Fibroblast of lung (primary cell): ENCODE data around the gene HSF4. TPM values are rescaled to one million over a fixed set of nuclear protein-coding genes. Genes with fewer than 3 reads are reported as not detected.
A peak's percentile ranks its signal among the peaks of the same experiment; 100 is the strongest.

Experiments used
- DNase-seq, 2 donors: peaks; one replicate each; pipeline versions ENCODE4 v3.0.0 to v3.0.0-alpha.2; 2010; ENCODE audit warnings: low read depth in 2 of 2
- H2AFZ ChIP-seq: 2 replicates; pipeline ENCODE4 v1.5.1; 2012; ENCODE audit warnings: low read length, control low read depth, inconsistent platforms
- H3K27ac ChIP-seq: 2 replicates; pipeline ENCODE4 v1.5.1; 2011; ENCODE audit warnings: low read length, control low read depth; ENCODE audit not compliant: insufficient read depth
- H3K27me3 ChIP-seq: 2 replicates; pipeline ENCODE4 v1.5.1; 2011; ENCODE audit warnings: mild to moderate bottlenecking, low read length; ENCODE audit not compliant: control insufficient read depth, insufficient read depth
- H3K36me3 ChIP-seq: 2 replicates; pipeline ENCODE4 v1.5.1; 2011; ENCODE audit warnings: low read length; ENCODE audit not compliant: control insufficient read depth, insufficient read depth
- H3K4me1 ChIP-seq: 2 replicates; pipeline ENCODE4 v1.5.1; 2011; ENCODE audit warnings: low read length; ENCODE audit not compliant: control insufficient read depth, insufficient read depth; ENCODE audit errors: extremely low read depth
- H3K4me2 ChIP-seq: 2 replicates; pipeline ENCODE4 v1.5.1; 2011; ENCODE audit warnings: low read length, control low read depth; ENCODE audit not compliant: insufficient read depth; ENCODE audit errors: extremely low read depth
- H3K4me3 ChIP-seq, 4 experiments: fragments of 200-600 bp in 1 of 4; sonication (generic) in 1 of 4; replicated peaks in 1 of 4; 2 replicates each; pipeline ENCODE4 v1.5.1; 2011 to 2016; ENCODE audit warnings: low read length in 4 of 4, low read depth in 3 of 4, mild to moderate bottlenecking in 3 of 4, control low read depth in 2 of 4, inconsistent platforms in 1 of 4, mixed read lengths in 1 of 4; ENCODE audit not compliant: insufficient read depth in 1 of 4; ENCODE audit errors: control extremely low read depth in 1 of 4
- H3K79me2 ChIP-seq: 2 replicates; pipeline ENCODE4 v1.5.1; 2012; ENCODE audit warnings: mild to moderate bottlenecking, low read length, inconsistent platforms; ENCODE audit not compliant: control insufficient read depth, insufficient read depth
- H3K9ac ChIP-seq: 2 replicates; pipeline ENCODE4 v1.5.1; 2011; ENCODE audit warnings: mild to moderate bottlenecking, low read length, control low read depth; ENCODE audit not compliant: insufficient read depth
- H3K9me3 ChIP-seq: 2 replicates; pipeline ENCODE4 v1.5.1; 2012; ENCODE audit warnings: low read depth, low read length; ENCODE audit not compliant: control insufficient read depth, insufficient read depth
- H4K20me1 ChIP-seq: 2 replicates; pipeline ENCODE4 v1.5.1; 2011; ENCODE audit warnings: low read length; ENCODE audit not compliant: control insufficient read depth, insufficient read depth; ENCODE audit errors: extremely low read depth
- CTCF ChIP-seq, 2 donors: IDR thresholded peaks in 1 of 2; conservative IDR thresholded peaks in 1 of 2; 1 replicate in 1 of 2; 2 replicates in 1 of 2; pipeline ENCODE4 v1.5.1; 2011 to 2012; ENCODE audit warnings: low read length in 2 of 2, control low read depth in 1 of 2, inconsistent platforms in 1 of 2, low read depth in 1 of 2, mild to moderate bottlenecking in 1 of 2
- EZH2 ChIP-seq: IDR thresholded peaks from 2 replicates; pipeline ENCODE4 v1.5.1; 2012; ENCODE audit warnings: low read length, control low read depth, mild to moderate bottlenecking; ENCODE audit errors: missing control alignments
- polyA plus RNA-seq, 2 donors: library from polyadenylated mRNA; depleted of rRNA in 1 of 2; stranded (reverse) in 1 of 2; unstranded in 1 of 2; fragments of >200 nt; gene quantifications; 2 replicates each; pipeline ENCODE4 v1.2.1, GENCODE V29; 2011 to 2012; ENCODE audit warnings: missing spikeins in 1 of 2
- total RNA-seq: library from RNA; depleted of rRNA; stranded (reverse); fragments of >200 nt; gene quantifications from 2 replicates; pipeline ENCODE4 v1.2.1, GENCODE V29; 2014

Gene HSF4
- total and polyA plus RNA-seq, 2 donors (not counting 1 experiment from before 2014, with no cell fraction given): 6.4 to 25.8 TPM

GRCh38 chr16:67183284-67183626 is 18.7 kb downstream of the HSF4 start:
- Histone ChIP-seq H3K79me2 (peaks cover 9% of the 10 kb centered on the region), H3K27ac (peak overlapping the region; percentile 98), H3K9ac (peak overlapping the region; percentile 17), H3K4me2 (peak overlapping the region; percentile 82), H3K36me3 (peaks cover 5% of the 10 kb centered on the region), H3K9me3 (no peaks in the 10 kb centered on the region), H3K27me3 (no peaks in the 10 kb centered on the region), H3K4me1 (peaks cover 24% of the 10 kb centered on the region), H2AFZ (peak overlapping the region; percentile 9), H3K4me3 (peak overlapping the region; percentile 55 to 89 (median 65)), H4K20me1 (no peaks in the 10 kb centered on the region)
- TF ChIP-seq CTCF (conservative IDR thresholded peaks at IDR 0.05 in 1 of 2, IDR thresholded peaks at IDR 0.05 in 1 of 2; ENCODE audit: low read depth in 1 of 2, low read length in 2 of 2): no peak
- TF ChIP-seq EZH2: no peak
- no peak for DNase-seq

GRCh38 chr16:67183627-67184452 is 19.3 kb downstream of the HSF4 start, which contains the start of gene MATCAP1:
TSS of gene MATCAP1 (minus strand) at chr16:67183963. CDS start at chr16:67180610, 3,353 bp downstream.
- peak within 1 kb of the TSS; percentile 98 for H3K27ac ChIP-seq
- TF ChIP-seq EZH2: no peak
- TF ChIP-seq CTCF (conservative IDR thresholded peaks at IDR 0.05 in 1 of 2, IDR thresholded peaks at IDR 0.05 in 1 of 2; ENCODE audit: low read depth in 1 of 2, low read length in 2 of 2): no peak
- H3K9ac ChIP-seq: peak within 1 kb of the TSS; percentile 96
- peak within 1 kb of the TSS; percentile 55 to 89 (median 65) for H3K4me3 ChIP-seq
- peak; percentile 98 for DNase-seq
- H2AFZ ChIP-seq: peak within 1 kb of the TSS; percentile 75
- H3K36me3 ChIP-seq: peaks cover 5% of the 10 kb centered on the region
- no peaks in the 10 kb centered on the region for H3K9me3 ChIP-seq
- no peaks in the 10 kb centered on the region for H3K27me3 ChIP-seq
- peaks cover 9% of the 10 kb centered on the region for H3K79me2 ChIP-seq
- H3K4me2 ChIP-seq: peak within 1 kb of the TSS; percentile 84
- H4K20me1 ChIP-seq: no peaks in the 10 kb centered on the region
- H3K4me1 ChIP-seq: peaks cover 24% of the 10 kb centered on the region

- H3K79me2 ChIP-seq: peaks cover 9% of the 10 kb centered on the region
- peaks cover 3% of the 10 kb centered on the region for H3K36me3 ChIP-seq
- H4K20me1 ChIP-seq: no peaks in the 10 kb centered on the region
- TF ChIP-seq CTCF (conservative IDR thresholded peaks at IDR 0.05 in 1 of 2, IDR thresholded peaks at IDR 0.05 in 1 of 2; ENCODE audit: low read depth in 1 of 2, low read length in 2 of 2) (no peak), EZH2 (peak; percentile 42)
- peak overlapping the region; percentile 84 for H3K4me2 ChIP-seq
- peak overlapping the region; percentile 24 to 67 (median 59) for H3K4me3 ChIP-seq
- no peak overlapping the region for H3K27ac ChIP-seq
- H2AFZ ChIP-seq: no peak overlapping the region
- H3K9me3 ChIP-seq: no peaks in the 10 kb centered on the region
- H3K9ac ChIP-seq: no peak overlapping the region
- DNase-seq: no peak
- no peaks in the 10 kb centered on the region for H3K27me3 ChIP-seq
- H3K4me1 ChIP-seq: peaks cover 24% of the 10 kb centered on the region
Observed at GRCh38 chr16:67184453-67184994, 20.0 kb downstream of the HSF4 start.
